Cardiac muscle cell (in vitro differentiated cells and primary cell): ENCODE data around the gene NXN. TPM values are rescaled to one million over a fixed set of nuclear protein-coding genes. Genes with fewer than 3 reads are reported as not detected.
A peak's percentile ranks its signal among the peaks of the same experiment; 100 is the strongest.

Experiments used
- DNase-seq, 2 donors: peaks; one replicate each; pipeline versions ENCODE4 v3.0.0 to v3.0.0-alpha.2; 2010 to 2017; ENCODE audit warnings: low read depth in 1 of 2, low spot score in 1 of 2
- H3K27ac ChIP-seq: fragments of 200-600 bp; sonication (generic); 2 replicates; pipeline ENCODE4 v1.5.1; 2016
- H3K27me3 ChIP-seq: fragments of 200-600 bp; sonication (generic); 2 replicates; pipeline ENCODE4 v1.6.0; 2016; ENCODE audit warnings: control low read depth
- H3K36me3 ChIP-seq: fragments of 200-600 bp; sonication (generic); 2 replicates; pipeline ENCODE4 v1.5.1; 2016; ENCODE audit warnings: control low read depth
- H3K4me1 ChIP-seq: fragments of 200-600 bp; sonication (generic); 2 replicates; pipeline ENCODE4 v1.8.1; 2017; ENCODE audit warnings: low read depth, mild to moderate bottlenecking, mixed run types
- H3K4me3 ChIP-seq: fragments of 200-600 bp; sonication (generic); 2 replicates; pipeline ENCODE4 v1.5.1; 2016; ENCODE audit warnings: mild to moderate bottlenecking
- H3K9me3 ChIP-seq: fragments of 200-600 bp; sonication (generic); 2 replicates; pipeline ENCODE4 v1.5.1; 2017; ENCODE audit warnings: low read depth, mild to moderate bottlenecking, control low read depth
- polyA plus RNA-seq: library from polyadenylated mRNA; unstranded; fragments of >200 nt; fragmentation: Nextera tagmentation; extraction: Ambion mirVana; gene quantifications from 2 replicates; pipeline ENCODE4 v1.2.1, GENCODE V29; 2016
- total RNA-seq: library from RNA; depleted of rRNA; stranded (reverse); fragments of >200 nt; gene quantifications from 2 replicates; pipeline ENCODE4 v1.2.3, GENCODE V29; 2016
- TF ChIP-seq, protein P1 (sequence below): IDR thresholded peaks from 2 replicates; pipeline ENCODE4 v1.5.1; 2012; ENCODE audit warnings: low read depth, mild to moderate bottlenecking, low read length

Gene NXN
- total and polyA plus RNA-seq, 2 experiments from 2014 or later = 120 to 122 TPM

- Histone ChIP-seq H3K27ac (no peak overlapping the region), H3K27me3 (no peaks in the 10 kb centered on the region), H3K9me3 (no peaks in the 10 kb centered on the region), H3K36me3 (peaks cover 37% of the 10 kb centered on the region), H3K4me3 (no peak overlapping the region), H3K4me1 (no peaks in the 10 kb centered on the region)
- TF ChIP-seq, protein P1, sequence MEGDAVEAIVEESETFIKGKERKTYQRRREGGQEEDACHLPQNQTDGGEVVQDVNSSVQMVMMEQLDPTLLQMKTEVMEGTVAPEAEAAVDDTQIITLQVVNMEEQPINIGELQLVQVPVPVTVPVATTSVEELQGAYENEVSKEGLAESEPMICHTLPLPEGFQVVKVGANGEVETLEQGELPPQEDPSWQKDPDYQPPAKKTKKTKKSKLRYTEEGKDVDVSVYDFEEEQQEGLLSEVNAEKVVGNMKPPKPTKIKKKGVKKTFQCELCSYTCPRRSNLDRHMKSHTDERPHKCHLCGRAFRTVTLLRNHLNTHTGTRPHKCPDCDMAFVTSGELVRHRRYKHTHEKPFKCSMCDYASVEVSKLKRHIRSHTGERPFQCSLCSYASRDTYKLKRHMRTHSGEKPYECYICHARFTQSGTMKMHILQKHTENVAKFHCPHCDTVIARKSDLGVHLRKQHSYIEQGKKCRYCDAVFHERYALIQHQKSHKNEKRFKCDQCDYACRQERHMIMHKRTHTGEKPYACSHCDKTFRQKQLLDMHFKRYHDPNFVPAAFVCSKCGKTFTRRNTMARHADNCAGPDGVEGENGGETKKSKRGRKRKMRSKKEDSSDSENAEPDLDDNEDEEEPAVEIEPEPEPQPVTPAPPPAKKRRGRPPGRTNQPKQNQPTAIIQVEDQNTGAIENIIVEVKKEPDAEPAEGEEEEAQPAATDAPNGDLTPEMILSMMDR = no peak
- no peak for DNase-seq
Measured at GRCh38 chr17:814371-814770, 165.2 kb downstream of the NXN start.

DNA sequence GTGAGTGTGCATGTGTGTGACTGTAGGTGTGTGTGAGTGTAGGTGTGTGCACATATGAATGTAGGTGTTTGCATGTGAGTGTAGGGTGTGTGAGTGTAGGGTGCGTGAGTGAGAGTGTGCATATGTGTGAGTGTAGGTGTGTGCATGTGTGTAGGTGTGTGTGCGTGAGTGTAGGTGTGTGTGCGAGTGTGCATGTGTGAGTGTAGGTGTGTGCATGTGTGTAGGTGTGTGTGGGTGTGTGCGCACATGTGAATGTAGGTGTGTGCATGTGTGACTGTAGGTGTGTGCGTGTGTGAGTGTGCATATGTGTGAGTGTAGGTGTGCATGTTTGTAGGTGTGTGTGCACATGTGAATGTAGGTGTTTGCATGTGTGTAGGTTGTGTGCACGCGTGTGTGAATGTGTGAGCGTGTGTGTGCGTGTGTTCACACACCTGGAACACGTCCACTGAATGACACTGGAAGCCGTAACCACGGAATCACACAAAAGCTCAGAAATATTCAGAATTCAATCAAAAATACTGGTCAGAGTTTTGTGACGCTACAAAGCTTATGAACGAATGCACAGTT is 166.9 kb downstream of the NXN start:
- DNase-seq = no peak
- Histone ChIP-seq H3K27me3 (no peaks in the 10 kb centered on the region), H3K4me1 (no peaks in the 10 kb centered on the region), H3K36me3 (peaks cover 24% of the 10 kb centered on the region), H3K4me3 (no peak overlapping the region), H3K9me3 (no peaks in the 10 kb centered on the region), H3K27ac (peak overlapping the region; percentile 73)
- TF ChIP-seq, protein P1 = no peak

GRCh38 chr17:811051-811784 is 168.4 kb downstream of the NXN start:
- H3K36me3 ChIP-seq = peaks cover 17% of the 10 kb centered on the region
- H3K4me3 ChIP-seq = no peak overlapping the region
- TF ChIP-seq, protein P1 = no peak
- no peaks in the 10 kb centered on the region for H3K4me1 ChIP-seq
- H3K9me3 ChIP-seq = no peaks in the 10 kb centered on the region
- peak overlapping the region; percentile 58 for H3K27ac ChIP-seq
- H3K27me3 ChIP-seq = no peaks in the 10 kb centered on the region
- DNase-seq = no peak

DNA sequence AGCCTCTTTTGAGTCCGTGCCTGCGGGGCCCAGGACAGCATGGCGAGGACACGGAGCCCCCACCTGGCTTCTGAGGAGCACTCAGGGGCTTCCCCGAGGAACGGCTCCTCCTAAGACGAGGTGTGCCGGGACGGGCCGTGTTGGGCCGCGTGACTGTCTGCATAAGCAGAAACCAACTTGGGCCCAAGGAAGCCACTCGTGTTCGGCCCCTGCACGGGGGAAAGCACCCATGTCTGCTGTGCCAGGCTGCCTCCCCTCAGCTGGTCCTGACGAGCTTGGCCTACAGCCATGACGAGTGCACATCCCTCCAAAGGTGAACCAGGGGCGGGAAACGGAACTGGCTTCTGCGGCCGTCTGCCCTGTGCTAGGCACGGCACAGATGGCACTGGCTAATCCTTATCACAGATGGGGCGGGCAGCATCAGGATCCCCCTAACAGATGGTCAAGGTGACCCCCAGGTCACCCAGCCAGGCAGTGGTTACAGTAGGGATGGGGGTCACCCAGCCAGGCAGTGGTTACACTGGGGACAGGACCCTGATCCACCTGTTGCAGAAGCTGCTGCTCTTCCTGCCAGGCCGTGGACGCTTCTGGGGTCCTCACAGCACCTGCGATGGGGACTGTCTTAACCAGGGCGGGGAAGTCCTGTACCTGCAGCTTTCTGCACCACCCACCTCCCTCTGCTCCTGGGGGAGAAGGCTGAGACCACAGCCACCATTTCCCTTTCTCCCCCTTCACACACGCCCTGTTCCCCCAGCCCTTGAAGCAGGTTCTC is 171.9 kb downstream of the NXN start:
- no peak overlapping the region for H3K27ac ChIP-seq
- H3K4me1 ChIP-seq = no peaks in the 10 kb centered on the region
- H3K4me3 ChIP-seq = no peak overlapping the region
- DNase-seq = no peak
- H3K27me3 ChIP-seq = no peaks in the 10 kb centered on the region
- TF ChIP-seq, protein P1 = no peak
- no peaks in the 10 kb centered on the region for H3K9me3 ChIP-seq
- H3K36me3 ChIP-seq = peaks cover 14% of the 10 kb centered on the region

GRCh38 chr17:806781-807522 is 172.6 kb downstream of the NXN start:
- Histone ChIP-seq H3K4me1 (no peaks in the 10 kb centered on the region), H3K4me3 (no peak overlapping the region), H3K27ac (no peak overlapping the region), H3K36me3 (peaks cover 8% of the 10 kb centered on the region), H3K9me3 (no peaks in the 10 kb centered on the region), H3K27me3 (no peaks in the 10 kb centered on the region)
- no peak for DNase-seq
- TF ChIP-seq, protein P1 = no peak
